Measurements from ENCODE around the gene ISL2. TPM values are rescaled to one million over a fixed set of nuclear protein-coding genes. Genes with fewer than 3 reads are reported as not detected.
"Not testable (repeated sequence)": the region's sequence is repeated elsewhere in the genome, so short reads cannot be mapped to it uniquely, and the experiment has no call there.

ISL2 gene
- total RNA-seq, 1 donor from 2014 or later, result 0.26 TPM

DNA sequence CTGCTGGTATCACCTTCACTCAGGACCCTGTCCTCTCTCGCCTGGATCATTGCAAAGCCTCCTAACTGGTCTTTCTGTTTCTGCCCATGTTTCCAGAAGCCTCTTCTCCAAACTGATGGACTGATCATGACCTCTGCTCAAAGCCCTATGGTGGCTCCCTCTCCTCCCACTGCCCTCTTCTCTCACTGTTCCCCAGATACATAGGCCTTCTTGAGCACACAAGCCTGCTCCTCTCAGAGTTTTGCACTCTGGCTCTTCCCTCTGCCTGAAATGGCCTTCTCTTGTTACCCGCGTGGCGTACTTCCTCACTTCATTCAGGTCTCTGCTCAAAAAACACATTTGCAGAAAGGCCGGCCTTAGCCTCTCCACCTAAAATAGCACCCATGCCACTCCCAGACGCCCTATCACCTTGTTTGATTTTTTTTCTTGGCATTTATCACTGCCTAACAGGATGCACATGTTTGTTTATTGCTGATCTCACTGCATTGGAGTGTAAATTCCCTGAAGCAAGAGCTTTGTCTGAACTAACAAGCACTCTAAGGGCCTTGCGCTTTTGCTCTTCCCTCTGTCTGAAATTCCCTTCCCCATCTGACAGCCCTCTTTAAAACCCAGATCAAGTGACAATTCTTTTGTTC is 23.9 kb upstream of the ISL2 start:
- DNase-seq (ENCODE audit: low read depth) (peak; percentile 96), FAIRE-seq (no peak)
- H3K4me3 ChIP-seq (ENCODE audit: low read depth, low read length), result no peak overlapping the region
- H3K36me3 ChIP-seq (ENCODE audit: control insufficient read depth, insufficient read depth, low read length), result no peaks in the 10 kb centered on the region
- TF ChIP-seq, protein P1, sequence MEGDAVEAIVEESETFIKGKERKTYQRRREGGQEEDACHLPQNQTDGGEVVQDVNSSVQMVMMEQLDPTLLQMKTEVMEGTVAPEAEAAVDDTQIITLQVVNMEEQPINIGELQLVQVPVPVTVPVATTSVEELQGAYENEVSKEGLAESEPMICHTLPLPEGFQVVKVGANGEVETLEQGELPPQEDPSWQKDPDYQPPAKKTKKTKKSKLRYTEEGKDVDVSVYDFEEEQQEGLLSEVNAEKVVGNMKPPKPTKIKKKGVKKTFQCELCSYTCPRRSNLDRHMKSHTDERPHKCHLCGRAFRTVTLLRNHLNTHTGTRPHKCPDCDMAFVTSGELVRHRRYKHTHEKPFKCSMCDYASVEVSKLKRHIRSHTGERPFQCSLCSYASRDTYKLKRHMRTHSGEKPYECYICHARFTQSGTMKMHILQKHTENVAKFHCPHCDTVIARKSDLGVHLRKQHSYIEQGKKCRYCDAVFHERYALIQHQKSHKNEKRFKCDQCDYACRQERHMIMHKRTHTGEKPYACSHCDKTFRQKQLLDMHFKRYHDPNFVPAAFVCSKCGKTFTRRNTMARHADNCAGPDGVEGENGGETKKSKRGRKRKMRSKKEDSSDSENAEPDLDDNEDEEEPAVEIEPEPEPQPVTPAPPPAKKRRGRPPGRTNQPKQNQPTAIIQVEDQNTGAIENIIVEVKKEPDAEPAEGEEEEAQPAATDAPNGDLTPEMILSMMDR (IDR thresholded peaks at IDR 0.05; ENCODE audit: insufficient read depth, low read length, severe bottlenecking), result no peak
- H3K27me3 ChIP-seq (ENCODE audit: control insufficient read depth, insufficient read depth, low read length), result no peaks in the 10 kb centered on the region

DNA sequence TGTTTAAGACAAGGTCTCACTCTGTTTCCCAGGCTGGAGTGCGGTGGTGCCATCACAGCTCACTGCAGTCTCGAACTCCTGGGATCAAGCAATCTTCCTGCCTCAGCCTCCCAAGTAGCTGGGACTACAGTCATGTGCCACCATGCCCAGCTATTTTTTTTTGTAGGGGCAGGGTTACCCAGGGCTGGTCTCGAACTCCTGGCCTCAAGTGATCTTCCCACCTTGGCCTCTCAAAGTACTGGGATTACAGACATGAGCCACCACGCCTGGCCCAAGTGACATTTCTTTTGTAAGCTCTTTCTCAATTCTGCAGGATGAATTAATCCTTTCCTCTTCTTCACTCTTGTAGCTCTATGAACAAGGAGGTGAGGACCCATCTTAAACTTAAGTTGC is 23.4 kb upstream of the ISL2 start:
- not testable (repeated sequence) for H3K4me3 ChIP-seq (ENCODE audit: low read depth, low read length); H3K27me3 ChIP-seq (ENCODE audit: control insufficient read depth, insufficient read depth, low read length); DNase-seq (ENCODE audit: low read depth); FAIRE-seq; H3K36me3 ChIP-seq (ENCODE audit: control insufficient read depth, insufficient read depth, low read length)

DNA sequence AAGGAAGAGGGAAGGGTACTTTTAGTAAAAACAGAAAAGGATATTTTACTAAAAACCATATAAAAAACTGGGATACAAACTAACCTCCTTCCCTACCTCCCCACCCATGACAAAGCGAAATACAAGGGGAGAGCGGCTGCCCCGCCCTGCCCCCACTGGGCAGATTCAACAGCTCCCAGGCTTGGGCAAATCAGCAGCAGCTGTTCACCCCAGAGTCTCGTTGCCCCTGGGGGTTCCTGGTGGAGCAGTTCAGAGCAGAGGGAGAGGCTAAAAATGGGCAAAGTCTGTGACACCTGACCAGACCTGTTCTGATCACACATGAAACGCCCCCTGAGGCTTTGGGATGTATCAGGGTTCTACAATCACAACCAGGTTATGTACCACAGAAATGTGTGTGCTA is 22.8 kb upstream of the ISL2 start:
- Histone ChIP-seq H3K36me3 (ENCODE audit: control insufficient read depth, insufficient read depth, low read length) (no peaks in the 10 kb centered on the region), H3K4me3 (ENCODE audit: low read depth, low read length) (no peak overlapping the region), H3K27me3 (ENCODE audit: control insufficient read depth, insufficient read depth, low read length) (no peaks in the 10 kb centered on the region)
- FAIRE-seq (no peak), DNase-seq (ENCODE audit: low read depth) (peak; percentile 49)
- TF ChIP-seq, protein P1 (IDR thresholded peaks at IDR 0.05; ENCODE audit: insufficient read depth, low read length, severe bottlenecking), result no peak

DNA sequence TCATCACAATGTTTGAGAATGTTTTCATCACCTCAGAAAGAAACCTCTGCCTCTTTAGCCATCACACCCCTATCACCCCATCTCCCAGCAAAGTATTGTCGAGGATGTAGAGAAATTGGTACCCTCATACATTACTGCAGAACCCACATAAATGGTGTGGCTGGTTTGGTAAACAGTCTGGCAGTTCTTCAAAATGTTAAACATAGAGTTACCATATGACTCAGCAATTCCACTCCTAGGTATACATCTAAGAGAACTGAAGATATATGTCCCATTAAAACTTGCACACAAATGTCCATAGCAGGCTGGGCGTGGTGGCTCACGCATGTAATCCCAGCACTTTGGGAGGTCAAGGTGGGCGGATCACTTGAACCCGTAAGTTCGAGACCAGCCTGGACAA is 16.6 kb upstream of the ISL2 start:
- Histone ChIP-seq H3K36me3 (ENCODE audit: control insufficient read depth, insufficient read depth, low read length) (no peaks in the 10 kb centered on the region), H3K27me3 (ENCODE audit: control insufficient read depth, insufficient read depth, low read length) (peaks cover 1% of the 10 kb centered on the region), H3K4me3 (ENCODE audit: low read depth, low read length) (no peak overlapping the region)
- FAIRE-seq (no peak), DNase-seq (ENCODE audit: low read depth) (no peak)
- TF ChIP-seq, protein P1 (IDR thresholded peaks at IDR 0.05; ENCODE audit: insufficient read depth, low read length, severe bottlenecking), result no peak

DNA sequence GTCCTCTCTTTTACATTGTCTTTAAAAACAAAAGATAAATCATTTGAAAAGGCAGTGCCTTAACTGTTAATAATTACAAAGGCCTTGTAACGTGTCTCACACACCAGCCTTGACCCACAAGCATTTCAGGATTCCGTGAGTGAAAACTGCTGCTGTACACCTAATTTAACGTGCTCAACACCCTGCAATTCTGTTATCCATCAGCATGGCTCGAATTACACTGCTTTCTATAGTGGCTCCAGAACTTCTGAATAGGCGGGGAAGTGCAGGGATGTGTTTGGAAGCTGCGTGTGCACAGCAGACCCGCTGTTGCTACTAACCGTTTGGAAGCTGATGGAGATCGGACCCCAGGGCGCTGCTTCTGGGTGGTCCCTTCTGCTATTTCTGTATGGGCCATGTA is 15.4 kb upstream of the ISL2 start:
- H3K36me3 ChIP-seq (ENCODE audit: control insufficient read depth, insufficient read depth, low read length), result no peaks in the 10 kb centered on the region
- H3K27me3 ChIP-seq (ENCODE audit: control insufficient read depth, insufficient read depth, low read length), result peaks cover 1% of the 10 kb centered on the region
- DNase-seq (ENCODE audit: low read depth), result no peak
- no peak for FAIRE-seq
- no peak overlapping the region for H3K4me3 ChIP-seq (ENCODE audit: low read depth, low read length)
- TF ChIP-seq, protein P1 (IDR thresholded peaks at IDR 0.05; ENCODE audit: insufficient read depth, low read length, severe bottlenecking), result no peak

DNA sequence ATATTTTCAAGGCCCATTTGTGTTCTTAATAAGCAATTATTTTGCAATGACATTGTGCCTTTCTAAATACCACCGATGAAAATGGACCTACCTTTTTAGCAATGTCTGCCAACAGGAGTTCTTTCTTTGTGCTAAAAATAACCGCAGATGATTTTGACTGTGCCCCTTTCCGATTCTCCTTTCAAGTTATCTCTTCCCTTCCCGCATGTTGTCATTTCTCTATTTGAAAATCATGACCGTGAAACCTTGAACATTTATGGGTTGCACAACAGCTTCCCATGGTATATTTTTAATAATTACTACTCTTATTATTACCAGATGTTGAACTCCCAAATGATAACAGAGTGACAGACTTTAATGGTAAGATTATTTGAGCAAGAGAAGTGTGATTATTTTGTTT is 15.0 kb upstream of the ISL2 start:
- no peak for FAIRE-seq
- Histone ChIP-seq H3K4me3 (ENCODE audit: low read depth, low read length) (no peak overlapping the region), H3K27me3 (ENCODE audit: control insufficient read depth, insufficient read depth, low read length) (peaks cover 1% of the 10 kb centered on the region), H3K36me3 (ENCODE audit: control insufficient read depth, insufficient read depth, low read length) (no peaks in the 10 kb centered on the region)
- TF ChIP-seq, protein P1 (IDR thresholded peaks at IDR 0.05; ENCODE audit: insufficient read depth, low read length, severe bottlenecking), result no peak
- no peak for DNase-seq (ENCODE audit: low read depth)
